GM12892 (cell line): ENCODE results near the gene MYO15A.

Source experiments
- POLR2A ChIP-seq: IDR thresholded peaks from 2 replicates; pipeline ENCODE4 v1.6.1; 2011; ENCODE audit warnings: low read depth, low read length, control low read depth
- POLR2AphosphoS5 ChIP-seq: IDR thresholded peaks from 2 replicates; pipeline ENCODE4 v1.6.1; 2011; ENCODE audit warnings: low read depth, low read length, control low read depth
- TAF1 ChIP-seq: IDR thresholded peaks from 2 replicates; pipeline ENCODE4 v1.6.1; 2011; ENCODE audit warnings: low read depth, mild to moderate bottlenecking, control low read depth, low read length, borderline replicate concordance

GRCh38 chr17:18065546-18065945 lies 43.0 kb upstream of the MYO15A start:
- no peak for TF ChIP-seq POLR2A
- TF ChIP-seq TAF1 = no peak
- TF ChIP-seq POLR2AphosphoS5 = no peak
